ENCODE data around the gene KRT37.
"Not testable (repeated sequence)": the region's sequence is repeated elsewhere in the genome, so short reads cannot be mapped to it uniquely, and the experiment has no call there.

The KRT37 gene

DNA sequence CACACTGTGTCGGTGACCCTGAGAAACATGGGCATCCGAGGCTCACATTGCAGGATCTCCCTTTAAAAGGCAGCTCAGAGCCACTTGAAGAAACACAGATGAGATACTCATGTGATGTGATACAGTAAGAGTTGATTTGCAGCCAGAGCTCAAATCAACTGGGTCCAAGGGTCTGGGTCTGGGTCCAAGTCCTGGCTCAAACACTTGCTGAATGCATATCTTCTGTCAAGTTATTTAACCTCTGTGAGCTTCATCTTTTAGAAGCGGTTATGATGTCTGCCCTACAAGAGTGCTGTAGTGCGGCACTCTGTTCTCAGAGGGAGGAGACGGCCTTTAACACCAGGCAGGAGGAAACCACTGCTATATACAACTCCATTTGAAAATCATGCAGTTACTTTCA is 10.0 kb upstream of the KRT37 start:
- DNase-seq (ENCODE audit: low read depth in 2 of 2) = no peak

GRCh38 chr17:41434005-41434404 is 9.6 kb upstream of the KRT37 start:
- no peak for DNase-seq (ENCODE audit: low read depth in 2 of 2)

DNA sequence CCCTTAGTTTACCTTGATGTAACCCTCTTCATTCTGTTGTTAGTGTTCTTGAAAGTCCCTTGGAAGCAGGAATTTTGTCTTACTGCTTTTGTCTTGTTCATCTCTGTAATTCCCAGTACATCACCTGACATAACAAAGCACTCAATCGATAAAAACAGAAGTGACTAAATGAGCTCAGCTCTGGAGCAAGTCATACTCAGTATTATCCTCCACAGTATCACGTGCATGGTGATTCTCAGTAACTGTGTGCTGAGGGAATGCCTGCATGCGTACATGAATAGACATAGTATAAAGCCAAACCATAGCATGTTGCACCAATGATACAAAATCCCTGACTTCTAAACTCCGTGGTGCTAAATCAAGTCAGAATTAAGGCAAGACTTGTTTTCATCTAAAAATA is 9.2 kb upstream of the KRT37 start:
- no peak for DNase-seq (ENCODE audit: low read depth in 2 of 2)

- DNase-seq (ENCODE audit: low read depth in 2 of 2) = not testable (repeated sequence)
These were observed 6.0 kb upstream of the KRT37 start for GRCh38 chr17:41430376-41430775.

GRCh38 chr17:41429667-41430066 is 5.3 kb upstream of the KRT37 start:
- DNase-seq (ENCODE audit: low read depth in 2 of 2) = no peak

- DNase-seq (ENCODE audit: low read depth in 2 of 2) = no peak
These were observed 4.4 kb upstream of the KRT37 start for GRCh38 chr17:41428591-41429291.

DNA sequence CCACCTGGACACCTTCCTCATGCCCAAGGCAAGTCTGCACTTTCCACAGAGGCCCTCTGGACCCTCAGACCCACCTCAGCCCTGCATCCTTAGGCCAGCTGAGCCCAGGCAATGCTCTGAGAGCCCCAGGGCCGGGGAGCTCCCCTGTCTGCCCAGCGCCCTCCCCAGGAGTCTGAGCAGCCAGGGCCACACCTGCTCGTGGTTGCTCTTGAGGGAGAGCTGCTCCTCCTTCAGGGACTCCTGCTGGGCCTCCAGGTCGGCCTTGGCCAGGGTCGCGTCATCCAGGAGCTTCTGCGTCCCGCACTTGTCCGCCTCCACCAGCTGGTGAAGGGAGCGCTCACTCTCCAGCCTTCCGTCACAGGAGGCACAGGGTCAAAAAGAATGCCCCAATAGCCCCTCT is 1.8 kb downstream of the KRT37 start:
- DNase-seq (ENCODE audit: low read depth in 2 of 2) = not testable (repeated sequence)

GRCh38 chr17:41421617-41422016 is 2.8 kb downstream of the KRT37 start:
- no peak for DNase-seq (ENCODE audit: low read depth in 2 of 2)

DNA sequence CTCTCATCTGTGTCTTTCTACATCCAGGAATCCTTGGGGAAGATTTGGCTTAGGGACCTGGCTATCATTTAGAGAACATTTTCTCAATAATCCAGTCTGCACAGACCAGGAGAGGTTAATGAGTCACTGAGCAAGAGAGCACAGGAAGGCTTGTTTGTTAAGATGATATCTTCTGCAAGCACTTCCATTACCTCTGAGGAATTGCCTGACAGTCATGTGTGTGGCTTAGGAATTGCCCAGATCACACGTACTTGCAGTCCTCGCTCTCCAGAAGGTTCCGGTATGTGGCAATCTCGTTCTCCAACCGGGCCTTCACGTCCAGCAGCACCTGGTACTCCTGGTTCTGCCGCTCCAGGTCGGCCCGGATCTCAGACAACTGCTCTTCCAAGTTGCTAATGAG is 3.3 kb downstream of the KRT37 start:
- no peak for DNase-seq (ENCODE audit: low read depth in 2 of 2)

DNA sequence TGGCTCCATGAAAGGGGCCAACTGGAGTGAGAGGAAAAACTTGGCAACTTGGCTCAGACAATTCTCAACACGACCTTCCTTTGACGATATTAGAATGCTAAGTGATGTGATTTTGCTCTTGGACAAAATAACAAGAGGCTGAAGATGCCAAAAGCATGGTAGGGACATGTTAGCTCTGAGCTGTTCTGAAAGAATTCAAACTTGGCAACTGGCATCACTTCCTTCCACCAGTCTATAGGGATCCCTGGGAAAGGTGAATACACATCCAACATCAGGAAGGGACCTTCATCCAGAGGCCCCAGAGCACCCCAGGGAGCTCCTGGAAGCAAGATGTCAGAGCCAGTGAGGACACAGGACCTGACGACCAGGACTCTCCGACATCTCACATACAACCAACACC is 4.3 kb downstream of the KRT37 start:
- DNase-seq (ENCODE audit: low read depth in 2 of 2) = no peak

GRCh38 chr17:41419716-41420115 is 4.7 kb downstream of the KRT37 start:
- no peak for DNase-seq (ENCODE audit: low read depth in 2 of 2)

- no peak for DNase-seq (ENCODE audit: low read depth in 2 of 2)
These were observed 6.1 kb downstream of the KRT37 start for GRCh38 chr17:41418116-41418860.

DNA sequence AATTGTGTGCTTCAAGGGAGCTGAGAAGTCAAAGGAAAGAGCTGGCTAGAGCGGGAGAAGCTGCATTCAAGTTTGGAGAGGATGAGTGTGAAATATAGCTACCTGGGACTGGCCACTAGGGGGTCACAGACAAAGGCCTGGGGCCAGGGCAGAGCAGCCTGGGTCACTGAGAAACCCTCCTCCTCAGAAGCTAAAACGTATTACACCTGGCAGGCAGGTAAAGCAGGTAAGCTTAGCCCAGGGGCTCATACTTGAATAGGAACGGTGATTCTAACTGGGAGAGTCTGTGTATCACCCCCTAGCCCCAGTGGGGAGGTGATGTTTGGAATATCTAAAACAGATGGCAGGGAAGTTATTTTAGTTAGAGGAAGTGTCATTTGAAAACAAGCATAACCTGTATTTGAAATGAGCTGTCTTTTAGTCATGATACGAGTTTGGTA is 6.8 kb downstream of the KRT37 start:
- no peak for DNase-seq (ENCODE audit: low read depth in 2 of 2)

DNA sequence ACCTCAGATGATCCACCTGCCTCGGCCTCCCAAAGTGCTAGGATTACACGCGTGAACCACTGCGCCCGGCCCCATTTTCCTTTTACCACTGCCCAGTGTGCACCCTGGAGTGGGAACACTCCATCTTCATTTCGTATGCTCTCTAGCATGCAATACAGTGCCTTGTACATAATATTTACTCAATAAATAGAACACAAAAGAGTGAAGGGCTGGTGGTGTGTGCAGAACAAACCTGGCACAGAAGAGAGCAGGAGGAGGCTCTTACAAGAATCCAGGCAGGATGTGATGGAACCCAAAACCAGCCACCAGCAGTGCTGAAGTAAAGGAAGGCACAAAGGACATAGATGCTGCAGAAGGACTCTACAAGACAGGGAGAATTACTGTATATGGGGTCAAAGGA is 7.3 kb downstream of the KRT37 start:
- DNase-seq (ENCODE audit: low read depth in 2 of 2) = no peak

DNA sequence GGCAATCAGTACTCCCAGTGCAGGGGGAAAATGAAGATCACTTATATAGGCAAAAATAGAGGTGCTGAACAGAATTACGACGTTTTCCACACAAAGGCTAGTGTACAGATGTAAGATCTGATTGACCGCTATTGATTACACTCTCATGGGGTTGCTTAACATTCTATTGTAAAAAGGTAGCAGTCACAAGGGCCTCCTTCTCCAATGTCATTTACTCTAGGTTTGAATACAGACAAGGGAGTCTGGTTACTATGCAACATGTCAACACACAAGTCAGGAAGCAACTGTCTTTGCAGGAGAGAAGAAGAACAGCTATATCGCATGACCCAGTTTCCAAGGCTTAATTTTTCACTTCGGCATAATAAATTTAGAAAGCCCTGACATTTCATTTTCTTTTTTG is 7.9 kb downstream of the KRT37 start:
- no peak for DNase-seq (ENCODE audit: low read depth in 2 of 2)

DNA sequence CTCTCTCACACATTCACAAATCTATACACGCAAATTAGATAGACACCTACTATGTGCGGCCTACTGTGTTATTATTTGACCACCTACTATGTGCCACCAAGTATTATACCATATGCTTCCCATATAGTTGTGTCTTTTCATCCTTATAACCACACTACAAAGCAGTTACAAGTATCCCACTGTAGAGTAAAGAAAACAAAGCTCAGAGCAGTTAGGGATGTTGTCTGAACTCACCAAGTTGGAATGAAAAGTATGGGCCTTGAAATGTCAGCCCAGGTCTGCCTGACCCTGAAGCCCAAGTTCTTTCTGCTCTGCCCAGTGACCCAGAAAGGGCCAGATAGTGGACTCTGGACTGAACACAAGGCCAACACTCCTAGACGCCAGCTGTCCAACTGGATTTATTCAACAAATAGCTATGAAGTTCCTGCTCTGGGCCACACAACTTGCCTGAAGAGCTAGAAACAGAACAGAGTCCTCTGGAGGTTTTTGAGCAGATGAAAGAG is 8.5 kb downstream of the KRT37 start:
- DNase-seq (ENCODE audit: low read depth in 2 of 2) = no peak

DNA sequence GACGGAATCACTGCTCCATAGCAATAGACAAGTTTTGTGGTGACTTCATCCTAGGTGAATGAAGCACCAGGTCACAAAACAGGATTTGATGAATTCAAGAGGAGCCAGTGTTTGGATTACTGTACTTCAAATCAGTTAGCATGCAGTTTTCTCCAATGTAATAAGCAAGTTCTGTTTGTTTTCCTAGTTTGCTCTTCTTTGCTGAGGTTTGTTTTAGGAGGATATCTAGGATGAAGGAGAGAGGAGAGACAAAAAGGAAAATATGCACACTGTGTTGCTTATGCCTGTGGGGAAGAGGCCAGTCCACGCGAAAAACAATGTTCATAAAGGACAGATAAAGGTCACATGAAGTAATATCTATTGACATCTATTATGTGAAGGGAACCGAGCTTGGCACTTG is 9.0 kb downstream of the KRT37 start:
- no peak for DNase-seq (ENCODE audit: low read depth in 2 of 2)

- no peak for DNase-seq (ENCODE audit: low read depth in 2 of 2)
These were observed 10.4 kb downstream of the KRT37 start for GRCh38 chr17:41413982-41414381.

DNA sequence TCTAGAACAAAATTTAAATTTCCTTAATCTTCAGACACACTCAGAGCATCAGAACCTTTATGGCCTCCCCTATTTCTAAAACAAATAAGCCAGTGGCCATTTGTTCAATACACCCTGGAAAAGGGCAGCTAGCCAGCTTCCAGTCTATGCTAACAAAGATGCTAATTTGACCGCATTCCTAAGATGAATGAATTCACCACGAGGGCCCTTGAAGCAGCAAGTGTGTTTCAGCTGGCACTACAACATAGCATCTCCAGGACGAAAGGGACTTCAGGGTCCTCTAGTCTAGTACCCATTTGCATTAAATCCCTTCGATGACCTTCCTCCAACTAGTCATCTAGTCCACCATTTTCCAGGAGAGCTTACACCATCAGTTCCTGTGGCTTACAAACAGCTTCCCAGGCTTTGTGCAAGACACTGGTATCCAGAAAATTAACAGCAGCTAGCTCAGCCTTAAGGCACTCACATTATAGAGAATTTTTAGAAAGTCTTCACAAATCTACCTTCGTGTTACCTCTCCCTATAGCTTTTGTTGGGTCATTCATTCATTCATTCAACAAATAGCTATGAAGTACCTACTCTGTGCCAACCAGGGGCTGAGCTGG is 10.9 kb downstream of the KRT37 start:
- no peak for DNase-seq (ENCODE audit: low read depth in 2 of 2)

GRCh38 chr17:41411072-41411840 is 13.1 kb downstream of the KRT37 start:
- no peak for DNase-seq (ENCODE audit: low read depth in 2 of 2)

- no peak for DNase-seq (ENCODE audit: low read depth in 2 of 2)
These were observed 17.2 kb downstream of the KRT37 start for GRCh38 chr17:41407226-41407625.

GRCh38 chr17:41406205-41406604 is 18.2 kb downstream of the KRT37 start:
- DNase-seq (ENCODE audit: low read depth in 2 of 2) = no peak
